Choroid plexus epithelial cell (primary cell): ENCODE results near the gene MICAL3.

Experiments used
- DNase-seq: peaks from one replicate; pipeline ENCODE4 v3.0.0-alpha.2; 2010; ENCODE audit warnings: low read depth
- H3K4me3 ChIP-seq: 2 replicates; pipeline ENCODE4 v1.5.1; 2011; ENCODE audit warnings: low read depth, mild to moderate bottlenecking, control low read depth, low read length, moderate library complexity
- CTCF ChIP-seq: conservative IDR thresholded peaks from 2 replicates; pipeline ENCODE4 v1.5.1; 2011; ENCODE audit warnings: low read depth, mild to moderate bottlenecking, control low read depth, inconsistent platforms, low read length, moderate library complexity

Gene MICAL3

GRCh38 chr22:17950651-17951214, 73.6 kb downstream of the MICAL3 start:
- TF ChIP-seq CTCF: no peak
- no peak overlapping the region for H3K4me3 ChIP-seq
- no peak for DNase-seq

DNA sequence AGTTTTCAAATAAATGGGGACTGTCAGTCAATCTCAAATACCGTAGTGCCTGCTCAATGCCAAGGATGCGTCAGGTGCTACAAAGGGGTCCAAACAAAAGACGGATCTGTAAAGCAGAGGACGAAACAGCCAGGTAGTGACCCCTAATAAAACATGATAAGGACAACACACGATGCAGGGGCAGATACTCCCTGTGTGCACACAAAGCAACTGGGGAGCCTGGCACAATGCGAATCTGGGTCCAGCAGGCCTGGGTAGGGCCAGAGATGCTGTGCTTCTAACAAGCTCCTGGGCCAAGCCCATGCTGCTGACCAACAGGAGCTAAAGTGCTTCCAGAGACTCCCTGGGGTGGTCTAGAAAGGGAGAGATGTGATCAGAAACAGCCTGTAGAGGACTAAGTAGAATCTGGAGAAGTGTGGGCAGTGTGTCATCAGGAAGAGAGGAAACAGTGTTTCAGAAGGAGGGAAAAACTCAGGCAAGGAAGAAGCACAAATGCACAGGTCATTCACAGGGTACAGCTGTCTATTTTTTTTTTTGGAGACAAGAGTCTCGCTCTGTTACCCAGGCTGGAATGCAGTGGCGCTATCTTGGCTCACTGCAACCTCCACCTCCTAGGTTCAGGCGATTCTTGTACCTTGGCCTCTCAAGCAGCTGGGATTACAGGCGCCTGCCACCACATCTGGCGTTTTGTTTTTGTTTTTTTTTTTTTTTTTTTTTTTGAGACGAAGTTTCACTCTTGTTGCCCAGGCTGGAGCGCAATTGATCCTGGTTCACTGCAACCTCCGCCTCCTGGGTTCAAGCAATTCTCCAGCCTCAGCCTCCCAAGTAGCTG, 74.5 kb downstream of the MICAL3 start:
- no peak overlapping the region for H3K4me3 ChIP-seq
- no peak for TF ChIP-seq CTCF
- no peak for DNase-seq

DNA sequence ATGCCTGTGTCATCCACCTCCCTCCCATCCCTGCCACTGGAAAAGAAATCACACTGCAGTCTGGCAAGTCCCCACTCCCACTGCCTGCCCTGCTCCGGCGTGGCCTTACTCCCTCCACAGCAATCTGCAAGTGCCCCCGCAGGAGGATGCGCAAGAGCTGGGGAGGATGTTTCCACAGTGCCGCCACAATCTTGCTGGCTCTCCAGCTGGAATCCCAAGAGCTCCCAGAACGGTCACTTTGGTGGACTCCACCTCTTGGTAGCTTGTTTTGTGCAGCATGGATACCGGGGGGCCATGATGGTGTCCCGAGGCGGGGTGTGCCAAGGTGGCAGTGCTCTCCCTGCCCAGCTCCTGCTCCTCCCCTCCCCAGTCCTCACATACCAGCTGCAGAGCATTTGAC, 76.3 kb downstream of the MICAL3 start:
- H3K4me3 ChIP-seq: no peak overlapping the region
- no peak for TF ChIP-seq CTCF
- DNase-seq: no peak

DNA sequence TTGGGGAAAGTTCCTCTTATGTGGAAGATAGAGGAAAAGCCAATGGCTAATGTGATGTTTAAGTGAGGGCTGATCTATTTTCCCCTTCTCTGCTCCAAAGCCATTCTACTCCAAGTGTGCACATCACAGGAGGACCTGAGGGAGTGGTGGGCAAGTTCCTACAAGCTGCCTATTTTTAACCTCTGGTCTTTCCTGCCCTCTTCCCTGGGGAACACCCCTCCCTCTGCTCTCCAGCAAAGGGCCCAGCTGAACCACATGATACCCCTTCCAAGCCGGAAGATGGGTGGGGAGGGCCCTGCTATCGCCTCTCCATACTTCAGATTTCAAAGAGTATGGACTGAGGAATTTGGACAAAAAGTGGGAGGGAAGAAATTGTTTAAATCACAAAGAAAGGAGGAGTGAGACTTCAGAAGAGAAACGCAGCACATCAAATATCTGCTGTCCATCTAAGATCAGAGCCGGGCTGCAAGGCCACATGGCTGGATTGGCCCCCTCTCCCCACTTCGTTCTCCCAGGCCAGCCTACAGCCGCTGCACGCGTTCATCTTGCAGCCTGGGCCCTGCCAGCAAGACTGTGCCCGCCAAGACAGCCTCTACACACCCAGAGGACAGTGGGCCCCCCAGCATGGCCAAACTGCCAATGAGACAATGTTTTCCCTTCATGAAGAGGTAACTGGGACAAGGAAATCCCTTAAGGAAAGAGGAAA, 77.5 kb downstream of the MICAL3 start:
- DNase-seq: no peak
- TF ChIP-seq CTCF: no peak
- H3K4me3 ChIP-seq: no peak overlapping the region

DNA sequence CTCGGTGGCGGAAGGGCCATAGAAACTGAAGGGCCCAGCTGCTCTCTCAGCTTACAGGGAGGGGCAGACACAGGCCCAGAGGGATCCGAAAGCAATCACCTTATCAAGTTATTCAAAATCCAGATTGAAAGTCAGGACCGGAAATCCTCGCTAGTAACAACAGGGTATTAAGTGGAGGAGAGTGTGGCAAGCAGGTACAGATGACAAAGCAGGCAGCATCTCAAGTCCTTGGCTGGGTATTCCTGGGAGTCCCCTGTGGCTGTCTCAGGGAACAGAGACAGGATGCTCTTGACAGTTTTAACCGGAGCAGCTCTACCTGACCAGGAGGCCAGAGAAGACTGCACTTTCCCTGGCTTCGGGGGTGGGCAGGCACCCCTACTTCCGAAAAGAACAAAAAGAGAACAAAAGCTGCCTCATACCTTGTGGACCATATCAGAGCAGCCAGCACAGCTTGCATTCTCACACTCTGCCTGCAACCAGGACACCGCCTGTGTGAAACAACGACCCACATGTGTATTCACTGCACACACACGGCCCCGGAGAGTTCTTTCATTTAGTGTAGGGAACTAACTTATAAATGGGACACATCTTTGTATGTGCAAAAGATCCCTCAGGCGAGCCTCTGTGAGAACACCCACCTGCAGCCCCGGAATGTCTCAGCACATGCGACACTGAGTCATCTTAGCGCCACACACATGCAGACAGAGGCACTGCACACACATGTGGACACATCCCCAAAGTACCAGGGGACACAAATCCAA, 78.3 kb downstream of the MICAL3 start:
- no peak for DNase-seq
- H3K4me3 ChIP-seq: no peak overlapping the region
- no peak for TF ChIP-seq CTCF

DNA sequence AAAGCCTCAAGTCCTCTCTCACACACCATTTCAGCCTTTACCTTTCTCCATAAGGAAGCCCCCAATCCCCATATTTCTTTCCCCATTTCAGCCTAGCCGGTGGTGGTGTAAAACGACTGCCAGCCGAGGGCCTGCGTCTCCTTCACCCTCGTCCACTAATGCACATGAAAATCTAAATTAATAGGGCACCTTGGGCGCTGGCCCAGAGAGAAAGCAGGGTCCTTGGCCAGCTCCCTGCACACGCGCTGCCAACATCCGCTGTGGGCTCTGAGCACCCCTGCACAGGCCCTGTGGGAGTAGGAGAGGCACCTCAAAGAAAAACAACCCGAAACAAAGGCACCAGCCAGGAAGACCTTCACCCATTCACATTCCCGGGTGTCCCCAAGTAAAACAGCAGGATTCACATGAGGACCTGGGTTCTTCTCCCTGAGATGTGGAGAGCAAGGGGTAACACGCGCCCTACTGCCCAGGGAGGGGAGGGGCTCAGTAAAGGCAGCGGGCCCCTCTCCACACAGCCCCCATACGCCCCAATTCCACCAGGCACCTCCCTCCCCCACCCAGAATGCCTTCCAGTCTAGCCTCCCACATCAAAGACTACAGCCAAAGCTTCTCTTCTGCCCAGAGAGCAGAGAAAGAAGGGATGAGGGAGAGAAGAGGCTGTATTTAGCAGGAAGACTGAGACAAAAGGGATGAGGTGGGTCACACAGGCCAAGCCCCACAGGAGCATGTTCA, 79.0 kb downstream of the MICAL3 start:
- no peak overlapping the region for H3K4me3 ChIP-seq
- DNase-seq: no peak
- TF ChIP-seq CTCF: no peak
